ENCODE measurements around the gene ERMARD. TPM values are rescaled to one million over a fixed set of nuclear protein-coding genes. Genes with fewer than 3 reads are reported as not detected.

ERMARD gene
- total RNA-seq, 1 experiment from 2014 or later = 25.3 TPM

GRCh38 chr6:169766921-169767736 lies 15.7 kb downstream of the ERMARD start:
- Histone ChIP-seq H3K36me3 (ENCODE audit: control insufficient read depth, insufficient read depth, low read length) (no peaks in the 10 kb centered on the region), H3K27me3 (replicated peaks; ENCODE audit: control insufficient read depth, insufficient read depth, low read length) (no peaks in the 10 kb centered on the region), H3K4me3 (ENCODE audit: low read depth, low read length) (no peak overlapping the region), H3K4me1 (no peaks in the 10 kb centered on the region), H3K9me3 (no peaks in the 10 kb centered on the region)
- TF ChIP-seq CTCF (IDR thresholded peaks at IDR 0.05; ENCODE audit: insufficient read depth in 1 of 2, low read depth in 1 of 2, low read length in 1 of 2, severe bottlenecking in 1 of 2, unreplicated experiment in 1 of 2) = no peak
- intact Hi-C loops (cut with micrococcal nuclease; ENCODE audit: unreplicated experiment) = no loop called here
- no TSS peak for BruUV-seq (replicated peaks)
- H3K27me3 Mint-ChIP-seq (ENCODE audit: insufficient read depth, unreplicated experiment) = no peaks in the 10 kb centered on the region
- ChIA-PET CTCF (no interaction called here), POLR2A (no interaction called here)
- H3K36me3 Mint-ChIP-seq (ENCODE audit: insufficient read depth, unreplicated experiment) = peaks cover 28% of the 10 kb centered on the region
- H3K27ac Mint-ChIP-seq (ENCODE audit: unreplicated experiment) = no peak overlapping the region
- DNase-seq = no peak
- H3K4me3 Mint-ChIP-seq (ENCODE audit: unreplicated experiment) = no peak overlapping the region
- H3K9me3 Mint-ChIP-seq (ENCODE audit: unreplicated experiment) = no peaks in the 10 kb centered on the region
- H3K4me1 Mint-ChIP-seq (ENCODE audit: low read depth, unreplicated experiment) = peaks cover 7% of the 10 kb centered on the region

GRCh38 chr6:169774347-169774746 lies 22.9 kb downstream of the ERMARD start:
- no peak overlapping the region for H3K4me3 Mint-ChIP-seq (ENCODE audit: unreplicated experiment)
- POLR2A ChIA-PET = no interaction called here

GRCh38 chr6:169775321-169775720 lies 23.9 kb downstream of the ERMARD start:
- no peak for TF ChIP-seq CTCF (IDR thresholded peaks at IDR 0.05; ENCODE audit: insufficient read depth in 1 of 2, low read depth in 1 of 2, low read length in 1 of 2, severe bottlenecking in 1 of 2, unreplicated experiment in 1 of 2)
- no peaks in the 10 kb centered on the region for H3K27me3 Mint-ChIP-seq (ENCODE audit: insufficient read depth, unreplicated experiment)
- Histone ChIP-seq H3K4me1 (no peaks in the 10 kb centered on the region), H3K4me3 (ENCODE audit: low read depth, low read length) (no peak overlapping the region), H3K27me3 (replicated peaks; ENCODE audit: control insufficient read depth, insufficient read depth, low read length) (no peaks in the 10 kb centered on the region), H3K36me3 (ENCODE audit: control insufficient read depth, insufficient read depth, low read length) (peaks cover 1% of the 10 kb centered on the region; the same call in 1 of the 2 replicates), H3K9me3 (no peaks in the 10 kb centered on the region)
- no peaks in the 10 kb centered on the region for H3K9me3 Mint-ChIP-seq (ENCODE audit: unreplicated experiment)
- H3K36me3 Mint-ChIP-seq (ENCODE audit: insufficient read depth, unreplicated experiment) = peaks cover 6% of the 10 kb centered on the region
- DNase-seq = no peak
- POLR2A ChIA-PET = no interaction called here
- peaks cover 5% of the 10 kb centered on the region for H3K4me1 Mint-ChIP-seq (ENCODE audit: low read depth, unreplicated experiment)
- no TSS peak for BruUV-seq (replicated peaks)
- H3K27ac Mint-ChIP-seq (ENCODE audit: unreplicated experiment) = no peak overlapping the region
- CTCF ChIA-PET = no interaction called here
- no peak overlapping the region for H3K4me3 Mint-ChIP-seq (ENCODE audit: unreplicated experiment)
- intact Hi-C loops (cut with micrococcal nuclease; ENCODE audit: unreplicated experiment) = no loop called here

More at GRCh38 chr6:169774347-169774746, 22.9 kb downstream of the ERMARD start:
- H3K27ac Mint-ChIP-seq (ENCODE audit: unreplicated experiment) = no peak overlapping the region
- H3K9me3 Mint-ChIP-seq (ENCODE audit: unreplicated experiment) = no peaks in the 10 kb centered on the region
- no peak for TF ChIP-seq CTCF (IDR thresholded peaks at IDR 0.05; ENCODE audit: insufficient read depth in 1 of 2, low read depth in 1 of 2, low read length in 1 of 2, severe bottlenecking in 1 of 2, unreplicated experiment in 1 of 2)
- no peaks in the 10 kb centered on the region for H3K4me1 ChIP-seq
- intact Hi-C loops (cut with micrococcal nuclease; ENCODE audit: unreplicated experiment) = no loop called here
- H3K36me3 ChIP-seq (ENCODE audit: control insufficient read depth, insufficient read depth, low read length) = no peaks in the 10 kb centered on the region
- CTCF ChIA-PET = no interaction called here
- no peaks in the 10 kb centered on the region for H3K27me3 ChIP-seq (replicated peaks; ENCODE audit: control insufficient read depth, insufficient read depth, low read length)
- no peak overlapping the region for H3K4me3 ChIP-seq (ENCODE audit: low read depth, low read length)
- no peaks in the 10 kb centered on the region for H3K27me3 Mint-ChIP-seq (ENCODE audit: insufficient read depth, unreplicated experiment)
- no peaks in the 10 kb centered on the region for H3K9me3 ChIP-seq
- peaks cover 5% of the 10 kb centered on the region for H3K4me1 Mint-ChIP-seq (ENCODE audit: low read depth, unreplicated experiment)
- DNase-seq = no peak
- peaks cover 6% of the 10 kb centered on the region for H3K36me3 Mint-ChIP-seq (ENCODE audit: insufficient read depth, unreplicated experiment)
- no TSS peak for BruUV-seq (replicated peaks)

All from Caco-2 (cell line).